GM19324 (cell line): ENCODE data around the gene ATP23.

Source experiments
- ATAC-seq: cut with Tn5 transposase; IDR thresholded peaks from one replicate; pipeline ENCODE4 v1.9.1; 2021; ENCODE audit warnings: mild to moderate bottlenecking, moderate library complexity; ENCODE audit not compliant: unreplicated experiment, low FRiP score

Gene ATP23

DNA sequence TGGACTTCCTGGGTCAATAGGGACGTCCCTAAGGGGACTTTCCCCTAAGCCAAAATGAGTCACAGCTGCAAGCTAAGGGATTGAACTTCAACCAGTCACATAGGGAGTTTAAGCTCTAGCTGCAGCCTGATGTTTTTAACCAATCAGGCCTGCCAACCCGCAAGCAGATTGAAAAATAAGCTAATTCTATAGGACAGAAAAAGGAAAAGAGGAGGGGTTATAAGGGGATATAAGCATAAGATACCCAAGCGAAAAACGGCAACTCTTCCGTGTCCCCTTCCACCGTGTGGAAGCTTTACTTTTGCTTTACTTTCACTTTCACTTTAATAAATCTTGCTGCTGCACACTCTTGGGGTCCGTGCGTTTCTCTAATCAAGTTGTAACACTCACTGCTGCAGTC, 24.4 kb downstream of the ATP23 start:
- ATAC-seq: no peak

DNA sequence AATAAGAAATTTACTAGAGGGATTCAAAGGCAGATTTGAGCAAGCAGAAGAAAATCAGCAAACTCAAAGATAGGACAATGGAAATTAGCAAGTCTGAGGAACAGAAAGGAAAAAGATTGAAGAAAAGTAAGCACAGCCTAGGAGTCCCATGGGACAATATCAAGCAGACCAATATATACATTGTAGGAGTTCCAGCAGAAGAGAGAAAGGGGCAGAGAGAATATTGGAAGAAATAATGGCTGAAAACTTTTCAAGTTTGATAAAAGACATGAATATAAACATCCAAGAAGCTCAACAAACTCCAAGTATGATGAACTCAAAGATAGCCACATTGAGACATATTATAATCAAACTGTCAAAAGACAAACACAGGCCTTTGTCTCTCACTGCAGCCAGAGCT, 25.2 kb downstream of the ATP23 start:
- ATAC-seq: no peak

DNA sequence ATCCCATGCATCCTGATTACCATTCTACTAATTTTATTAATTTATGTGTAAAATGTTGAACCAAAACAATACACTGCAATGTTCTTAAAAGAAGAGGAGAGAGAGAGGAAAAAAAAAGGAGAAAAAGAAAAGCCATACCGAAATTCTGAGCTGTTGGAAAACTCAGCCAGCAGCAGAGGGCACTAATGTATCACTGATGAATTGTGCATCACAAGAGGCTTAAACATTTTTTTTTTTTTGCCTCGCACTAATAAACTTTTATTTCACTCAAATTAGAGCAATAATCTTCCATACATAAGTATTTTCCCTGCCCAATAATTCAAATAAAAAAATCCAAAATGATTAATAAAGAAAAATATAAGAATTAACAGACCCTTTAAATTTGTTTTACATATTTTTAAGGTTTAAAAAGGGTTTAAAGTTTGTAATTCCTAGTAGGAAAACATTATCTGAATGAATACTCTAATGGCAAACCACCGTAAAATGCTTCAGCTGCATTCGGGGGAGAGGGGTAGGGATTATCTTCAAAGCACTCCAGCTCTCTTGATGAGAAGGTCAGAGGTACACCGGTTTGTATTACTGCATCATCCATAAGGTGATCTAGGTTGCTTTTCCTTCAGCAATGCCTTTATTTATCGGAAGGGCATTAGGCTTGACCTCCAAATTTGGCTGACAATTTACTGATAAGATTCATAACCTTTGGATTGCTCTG, 41.9 kb downstream of the ATP23 start:
- no peak for ATAC-seq

DNA sequence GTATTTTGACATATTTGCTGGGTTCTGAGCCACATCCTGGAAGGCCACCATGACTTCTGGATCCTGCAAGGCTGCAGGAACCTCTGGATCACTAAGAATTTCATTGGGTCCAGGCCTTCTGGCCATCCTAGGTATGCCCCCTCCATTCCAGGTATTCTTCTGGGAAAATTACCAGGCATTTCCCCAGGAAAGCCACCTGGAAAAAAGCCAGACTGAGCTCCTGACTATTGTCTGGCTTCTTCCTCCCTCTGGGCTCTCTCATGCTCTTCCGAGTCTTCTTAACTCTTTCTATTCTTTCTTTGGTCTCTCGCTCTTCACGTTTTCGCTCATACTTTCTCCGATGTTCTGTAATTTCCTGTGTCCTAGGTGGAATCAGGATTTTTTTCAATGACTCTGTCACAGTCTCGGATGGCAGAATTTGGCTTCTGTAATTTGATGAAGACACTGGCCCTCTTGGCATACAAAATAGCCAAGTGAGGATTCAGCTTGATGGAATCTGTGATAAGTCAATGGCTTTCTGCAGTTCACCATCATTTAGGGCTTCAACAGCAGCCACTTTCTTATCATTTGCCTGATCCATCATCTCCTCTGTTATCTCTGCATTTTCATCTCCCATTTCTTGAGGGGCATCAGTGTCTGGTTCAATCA, 42.6 kb downstream of the ATP23 start:
- ATAC-seq: no peak

DNA sequence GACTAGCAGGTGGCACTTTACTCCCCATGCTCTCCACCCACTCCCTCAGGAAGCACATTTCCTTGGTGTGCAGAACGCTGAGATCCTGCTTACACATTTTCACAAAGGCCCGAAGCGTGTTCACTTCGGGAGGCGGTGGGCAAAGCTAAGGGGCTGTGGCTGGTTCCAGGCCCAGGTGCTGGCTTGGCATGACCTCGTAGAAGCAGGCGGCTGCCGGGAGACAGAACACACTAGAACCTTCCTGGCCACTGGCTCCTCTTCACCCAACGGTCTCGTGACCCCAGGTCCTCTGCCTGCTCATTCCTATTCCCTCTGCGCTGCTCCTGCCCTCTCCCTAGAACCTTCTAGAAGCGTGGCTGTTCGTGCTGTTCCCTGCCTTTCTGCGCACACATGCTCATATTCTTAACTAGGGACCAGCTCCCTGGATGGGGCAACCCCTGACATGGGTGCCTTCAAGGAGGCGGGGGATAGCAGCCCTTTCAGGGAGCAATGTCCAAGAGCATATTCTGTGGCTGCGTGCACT, 43.3 kb downstream of the ATP23 start:
- ATAC-seq: no peak

DNA sequence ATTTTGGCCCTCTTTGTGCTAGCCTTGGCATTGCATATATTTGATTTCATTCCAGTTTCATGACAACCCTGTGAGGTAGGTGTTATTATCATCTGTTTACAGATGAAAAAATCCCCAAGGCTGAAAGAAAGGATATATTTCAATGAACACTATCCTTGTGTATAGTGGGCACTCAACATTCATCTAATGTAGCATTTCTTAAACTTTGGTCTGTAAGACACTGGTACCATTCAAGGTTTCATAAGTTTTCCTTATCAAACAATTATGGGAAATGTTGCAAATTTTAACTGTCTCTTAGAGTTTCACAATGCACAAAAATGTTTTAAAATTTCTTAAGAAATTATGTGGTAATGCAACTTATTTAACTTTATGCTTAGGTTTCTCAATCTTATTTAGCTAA, 44.3 kb downstream of the ATP23 start:
- no peak for ATAC-seq

DNA sequence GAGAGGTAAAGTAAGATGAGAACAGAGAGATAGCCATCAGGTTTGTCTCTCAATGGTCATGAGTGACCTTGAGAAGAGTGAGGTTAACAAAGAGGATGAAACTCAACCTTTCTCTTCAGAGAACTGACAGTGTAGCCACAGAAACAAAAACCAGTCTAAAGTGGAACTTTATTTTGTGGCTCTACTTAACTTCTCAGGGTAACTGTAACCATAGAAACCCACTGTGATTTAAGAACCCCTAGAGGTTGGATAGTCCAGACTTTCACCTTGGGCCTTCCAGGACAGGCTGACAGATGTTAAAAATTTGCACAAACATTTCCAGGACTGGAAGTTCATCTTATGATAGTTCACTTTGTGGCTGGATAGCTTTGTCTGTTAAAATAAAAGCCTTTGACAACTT, 48.5 kb downstream of the ATP23 start:
- ATAC-seq: no peak

DNA sequence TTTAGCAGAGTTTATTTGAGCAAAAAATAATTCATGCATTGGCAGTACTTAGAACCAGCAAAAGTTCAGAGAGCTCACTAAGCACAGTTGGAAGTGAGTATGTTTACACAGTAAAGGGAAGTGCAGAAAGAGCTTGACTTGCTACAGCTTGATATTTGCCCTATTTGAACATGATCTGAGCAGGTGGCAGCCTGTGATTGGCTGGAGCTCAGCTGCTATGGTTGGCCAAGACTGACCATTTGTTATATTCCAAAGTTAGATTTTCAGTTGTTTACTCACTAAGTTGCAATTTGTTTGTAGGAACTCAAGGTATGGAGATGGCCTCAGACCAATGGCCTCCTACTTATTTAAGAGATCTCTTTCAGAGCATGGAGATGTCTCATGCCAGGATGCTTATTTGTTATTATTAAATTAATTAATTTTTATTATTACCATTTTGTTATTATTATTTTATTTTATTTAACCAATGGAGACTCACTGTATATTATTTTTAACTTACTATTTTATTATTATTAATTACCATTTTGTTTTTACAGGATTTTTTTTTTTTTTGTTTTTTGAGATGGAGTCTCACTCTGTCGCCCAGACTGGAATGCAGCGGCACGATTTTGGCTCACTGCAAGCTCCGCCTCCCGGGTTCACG, 49.0 kb downstream of the ATP23 start:
- ATAC-seq: no peak

DNA sequence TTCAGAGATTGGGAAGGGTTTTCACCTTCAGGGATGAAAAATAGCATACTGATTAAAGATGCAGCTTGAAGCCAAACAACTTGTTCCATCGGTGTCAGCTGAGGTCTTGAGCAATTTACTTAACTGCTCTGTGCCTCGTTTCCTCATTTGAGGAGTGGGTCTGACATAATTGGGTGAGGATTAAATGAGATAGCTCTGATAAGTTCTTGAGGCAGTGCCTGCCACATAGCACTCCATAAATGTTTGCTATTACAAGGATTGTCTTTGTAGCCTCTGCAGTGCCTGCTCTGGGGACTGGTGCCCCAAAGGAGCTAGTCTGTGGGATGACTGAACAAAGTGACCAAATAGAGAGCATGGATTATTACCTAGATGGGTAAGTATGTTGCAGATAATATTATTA, 50.6 kb downstream of the ATP23 start:
- no peak for ATAC-seq

DNA sequence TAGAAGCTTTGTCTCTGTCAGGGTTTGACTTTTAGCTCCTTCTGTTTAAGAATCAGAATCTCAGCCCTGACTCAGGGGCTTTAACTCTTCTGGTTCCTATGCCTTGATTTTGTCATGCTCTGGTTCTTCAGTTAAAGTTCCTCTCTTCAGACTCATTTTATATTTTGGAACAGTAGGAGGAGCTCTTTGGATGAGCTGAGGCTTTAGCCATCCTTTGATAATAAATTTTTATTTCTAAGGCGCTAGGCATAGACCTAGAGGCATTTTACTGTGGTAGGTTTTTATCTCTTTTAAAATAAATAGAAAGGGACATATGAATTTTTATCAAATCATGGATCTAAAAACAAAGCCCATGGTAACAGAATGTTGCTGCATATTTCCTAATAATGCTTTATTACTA, 51.7 kb downstream of the ATP23 start:
- no peak for ATAC-seq

DNA sequence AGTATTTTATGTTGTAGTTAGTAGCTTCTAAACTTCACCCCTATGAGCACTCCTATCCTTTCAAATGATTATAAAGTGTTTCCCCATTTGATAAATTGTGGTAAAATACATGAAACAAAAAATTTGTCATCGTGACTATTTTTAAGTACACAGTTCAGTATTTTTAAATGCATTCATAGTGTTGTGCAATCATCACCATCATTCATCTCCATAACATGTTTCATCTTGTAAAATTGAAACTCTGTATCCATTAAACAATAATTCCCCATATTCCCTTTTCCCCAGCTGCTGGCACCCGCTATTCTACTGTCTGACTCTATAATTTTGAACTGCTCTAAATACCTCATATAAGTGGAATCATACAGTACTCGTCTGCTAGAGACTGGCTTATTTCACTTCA, 52.5 kb downstream of the ATP23 start:
- ATAC-seq: no peak

DNA sequence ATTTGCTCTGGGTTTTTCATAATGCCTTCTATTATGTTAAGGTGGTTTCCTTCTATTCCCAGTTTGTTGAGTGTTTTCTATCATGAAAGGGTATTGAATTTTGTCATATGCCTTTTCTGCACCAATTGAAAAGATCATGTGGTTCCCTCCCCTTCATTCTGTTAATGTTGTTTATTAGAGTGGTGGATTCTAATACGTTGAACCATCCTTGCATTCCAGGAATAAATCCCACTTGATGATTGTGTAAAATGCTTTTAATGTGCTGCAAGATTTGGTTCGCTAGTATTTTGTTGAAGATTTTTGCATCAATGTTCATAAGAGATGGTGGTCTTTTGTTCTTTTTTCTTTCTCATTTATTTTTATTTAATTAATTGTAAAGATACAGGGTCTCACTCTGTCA, 55.2 kb downstream of the ATP23 start:
- no peak for ATAC-seq

DNA sequence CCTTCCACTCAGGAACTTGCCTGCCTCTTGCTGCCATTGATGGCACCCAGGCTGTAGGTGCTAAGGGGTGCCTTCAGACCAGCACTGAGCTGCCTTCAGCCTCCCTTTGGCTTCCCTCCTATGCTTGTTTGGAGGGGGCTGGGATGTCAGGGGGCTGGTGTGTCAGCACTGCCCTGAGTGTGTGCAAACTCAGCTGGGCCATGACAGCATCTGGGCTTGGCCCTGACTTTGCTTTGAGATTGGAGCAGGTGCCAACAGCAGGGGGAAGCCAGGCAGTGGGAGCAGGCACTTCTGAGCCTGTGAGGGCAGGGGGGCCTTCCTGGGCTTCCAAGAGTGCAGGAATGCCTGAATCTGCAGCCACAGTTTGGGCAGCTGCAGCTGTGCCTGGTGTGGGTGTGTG, 56.9 kb downstream of the ATP23 start:
- no peak for ATAC-seq

DNA sequence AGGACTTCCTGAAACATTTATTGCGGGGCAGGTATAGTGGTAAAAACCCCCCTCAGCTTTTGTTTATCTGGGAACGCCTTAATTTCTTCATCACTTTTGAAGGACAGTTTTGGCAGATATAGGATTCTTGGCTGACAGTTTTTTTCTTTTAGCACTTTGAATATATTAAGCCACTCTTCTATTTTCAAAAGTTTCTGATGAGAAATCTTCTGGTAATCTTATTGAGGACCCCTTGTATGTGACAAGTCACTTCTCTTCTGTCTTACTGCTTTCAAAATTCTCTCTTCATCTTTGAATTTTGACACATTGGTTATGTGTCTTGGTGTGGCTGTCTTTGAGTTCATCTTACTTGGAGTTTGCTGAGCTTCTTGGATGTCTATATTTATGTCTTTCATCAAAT, 59.1 kb downstream of the ATP23 start:
- ATAC-seq: no peak

DNA sequence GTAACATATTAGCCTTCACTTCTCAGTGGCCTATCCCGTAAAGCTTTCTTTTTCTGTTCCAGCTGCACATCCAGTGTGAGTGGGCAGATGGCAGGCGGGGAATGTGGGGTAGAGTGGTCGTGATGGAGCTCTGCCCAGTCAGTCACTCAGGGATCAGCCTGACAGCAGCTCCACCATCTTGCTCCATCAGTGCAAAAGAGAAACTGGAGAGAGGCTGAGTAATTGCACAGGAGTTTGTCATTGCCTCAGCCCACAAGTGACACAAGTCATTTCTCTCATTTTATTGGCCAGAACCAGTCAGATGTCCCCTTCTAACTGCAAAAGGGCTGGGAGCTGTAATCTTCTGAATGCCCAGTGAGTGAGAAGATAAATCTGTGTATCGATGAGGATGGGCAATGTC, 66.5 kb downstream of the ATP23 start:
- no peak for ATAC-seq

DNA sequence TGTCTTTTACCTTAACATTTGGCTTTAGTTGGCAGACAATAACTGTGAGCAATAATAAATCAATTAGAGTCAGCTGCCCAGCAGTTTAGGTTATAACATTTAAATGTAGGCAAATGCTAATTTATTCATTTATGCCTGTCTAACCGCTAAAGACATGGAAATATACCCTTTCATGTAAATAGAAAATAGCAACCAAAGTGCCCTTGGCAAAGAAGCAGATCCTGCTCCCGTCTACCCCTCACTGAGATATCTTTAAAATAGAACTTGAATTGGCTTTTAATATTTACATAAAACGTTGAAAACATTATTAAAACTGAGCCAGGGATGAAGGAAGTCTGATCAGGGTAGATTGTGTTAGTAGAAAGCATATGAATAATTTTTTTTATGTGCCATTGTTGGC, 67.3 kb downstream of the ATP23 start:
- ATAC-seq: no peak
